OCI-LY1 (cell line): Measurements from ENCODE around the gene SLC26A9.

Experiments
- H2AFZ ChIP-seq: fragments of 200-600 bp; sonication (generic), shearing (Covaris generic); 2 replicates; pipeline ENCODE4 v1.6.0; 2014; ENCODE audit warnings: antibody characterized with exemption, mild to moderate bottlenecking, low read length
- H3F3A ChIP-seq: fragments of 200-600 bp; sonication (generic), shearing (Covaris generic); 2 replicates; pipeline ENCODE4 v1.6.0; 2014; ENCODE audit warnings: mild to moderate bottlenecking, antibody characterized with exemption, low read length, moderate library complexity; ENCODE audit not compliant: insufficient read depth
- H3K27ac ChIP-seq: fragments of 200-600 bp; sonication (generic); 2 replicates; pipeline ENCODE4 v1.5.1; 2014; ENCODE audit warnings: low read length, mixed run types, mild to moderate bottlenecking, low read depth; ENCODE audit not compliant: poor library complexity, severe bottlenecking
- H3K27me3 ChIP-seq: fragments of 200-600 bp; sonication (generic); 2 replicates; pipeline ENCODE4 v1.6.0; 2014; ENCODE audit warnings: antibody characterized with exemption, mild to moderate bottlenecking, low read length, moderate library complexity; ENCODE audit not compliant: insufficient read depth
- H3K36me3 ChIP-seq: fragments of 200-600 bp; sonication (generic); 2 replicates; pipeline ENCODE4 v1.6.1; 2014; ENCODE audit warnings: mild to moderate bottlenecking, antibody characterized with exemption, low read length, moderate library complexity, mixed read lengths; ENCODE audit not compliant: insufficient read depth
- H3K4me1 ChIP-seq: fragments of 200-600 bp; sonication (generic); 2 replicates; pipeline ENCODE4 v1.5.1; 2014; ENCODE audit warnings: mild to moderate bottlenecking, low read length, moderate library complexity; ENCODE audit not compliant: insufficient read depth, severe bottlenecking
- H3K4me2 ChIP-seq: fragments of 200-600 bp; sonication (generic), shearing (Covaris generic); 2 replicates; pipeline ENCODE4 v1.6.1; 2014; ENCODE audit warnings: low read length
- H3K4me3 ChIP-seq: fragments of 200-600 bp; sonication (generic); 2 replicates; pipeline ENCODE4 v1.5.1; 2014; ENCODE audit warnings: low read length, low read depth, mild to moderate bottlenecking, mixed read lengths; ENCODE audit not compliant: poor library complexity, severe bottlenecking
- H3K79me2 ChIP-seq: fragments of 200-600 bp; shearing (Covaris generic); 2 replicates; pipeline ENCODE4 v1.6.1; 2016; ENCODE audit warnings: mixed run types, low read length, mixed read lengths; ENCODE audit not compliant: insufficient read depth
- H3K9ac ChIP-seq: fragments of 200-600 bp; sonication (generic), shearing (Covaris generic); 2 replicates; pipeline ENCODE4 v1.6.1; 2014; ENCODE audit warnings: mild to moderate bottlenecking, low read length, mixed read lengths
- H3K9me2 ChIP-seq: fragments of 200-600 bp; sonication (generic), shearing (Covaris generic); 2 replicates; pipeline ENCODE4 v1.6.1; 2014; ENCODE audit warnings: low read depth, mild to moderate bottlenecking, low read length, mixed read lengths
- H3K9me3 ChIP-seq: fragments of 200-600 bp; shearing (Covaris generic); 2 replicates; pipeline ENCODE4 v1.6.1; 2014; ENCODE audit warnings: low read length, mixed read lengths
- H4K20me1 ChIP-seq: fragments of 200-600 bp; sonication (generic), shearing (Covaris generic); 2 replicates; pipeline ENCODE4 v1.6.0; 2016; ENCODE audit warnings: mild to moderate bottlenecking, low read length; ENCODE audit not compliant: insufficient read depth
- EZH2 ChIP-seq: fragments of 200-600 bp; sonication (generic), shearing (Covaris generic); IDR thresholded peaks from 2 replicates; pipeline ENCODE4 v1.8.0; 2017; ENCODE audit warnings: borderline replicate concordance, mixed run types, mild to moderate bottlenecking, antibody characterized with exemption, low read length, moderate library complexity, mixed read lengths
- TF ChIP-seq, protein P1 (sequence below): fragments of 200-600 bp; sonication (generic), shearing (Covaris generic); IDR thresholded peaks from 2 replicates; pipeline ENCODE4 v1.5.1; 2017; ENCODE audit warnings: mild to moderate bottlenecking, antibody characterized with exemption, low read length, moderate library complexity, mixed read lengths

The SLC26A9 gene

DNA sequence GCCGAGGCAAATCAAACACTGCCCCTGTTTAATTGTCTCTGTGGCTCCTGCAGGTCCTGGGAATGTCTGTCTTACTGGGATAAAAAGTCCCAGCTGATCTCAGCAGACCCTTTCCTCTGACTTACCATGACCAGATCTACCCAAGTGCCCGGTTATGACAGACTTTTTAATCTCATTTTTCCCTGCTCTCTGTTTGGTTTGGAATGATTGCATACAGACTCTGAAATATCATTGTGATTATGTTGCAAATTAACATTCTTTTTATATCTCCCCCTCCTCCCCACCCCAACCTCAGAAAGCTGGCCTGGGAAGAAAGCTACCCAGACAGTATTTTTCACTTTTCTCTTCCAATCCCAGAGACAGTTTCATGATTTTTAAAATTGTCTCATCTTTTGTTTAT is 43.6 kb upstream of the SLC26A9 start:
- Histone ChIP-seq H3F3A (no peaks in the 10 kb centered on the region), H3K36me3 (no peaks in the 10 kb centered on the region), H3K9ac (no peak overlapping the region), H3K9me2 (no peaks in the 10 kb centered on the region), H3K27me3 (no peaks in the 10 kb centered on the region), H3K4me3 (no peak overlapping the region), H3K79me2 (no peaks in the 10 kb centered on the region), H4K20me1 (no peaks in the 10 kb centered on the region), H3K4me2 (no peak overlapping the region), H3K9me3 (no peaks in the 10 kb centered on the region), H3K4me1 (no peaks in the 10 kb centered on the region), H3K27ac (no peak overlapping the region), H2AFZ (no peak overlapping the region)
- TF ChIP-seq EZH2, result no peak
- TF ChIP-seq, protein P1, sequence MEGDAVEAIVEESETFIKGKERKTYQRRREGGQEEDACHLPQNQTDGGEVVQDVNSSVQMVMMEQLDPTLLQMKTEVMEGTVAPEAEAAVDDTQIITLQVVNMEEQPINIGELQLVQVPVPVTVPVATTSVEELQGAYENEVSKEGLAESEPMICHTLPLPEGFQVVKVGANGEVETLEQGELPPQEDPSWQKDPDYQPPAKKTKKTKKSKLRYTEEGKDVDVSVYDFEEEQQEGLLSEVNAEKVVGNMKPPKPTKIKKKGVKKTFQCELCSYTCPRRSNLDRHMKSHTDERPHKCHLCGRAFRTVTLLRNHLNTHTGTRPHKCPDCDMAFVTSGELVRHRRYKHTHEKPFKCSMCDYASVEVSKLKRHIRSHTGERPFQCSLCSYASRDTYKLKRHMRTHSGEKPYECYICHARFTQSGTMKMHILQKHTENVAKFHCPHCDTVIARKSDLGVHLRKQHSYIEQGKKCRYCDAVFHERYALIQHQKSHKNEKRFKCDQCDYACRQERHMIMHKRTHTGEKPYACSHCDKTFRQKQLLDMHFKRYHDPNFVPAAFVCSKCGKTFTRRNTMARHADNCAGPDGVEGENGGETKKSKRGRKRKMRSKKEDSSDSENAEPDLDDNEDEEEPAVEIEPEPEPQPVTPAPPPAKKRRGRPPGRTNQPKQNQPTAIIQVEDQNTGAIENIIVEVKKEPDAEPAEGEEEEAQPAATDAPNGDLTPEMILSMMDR, result no peak

DNA sequence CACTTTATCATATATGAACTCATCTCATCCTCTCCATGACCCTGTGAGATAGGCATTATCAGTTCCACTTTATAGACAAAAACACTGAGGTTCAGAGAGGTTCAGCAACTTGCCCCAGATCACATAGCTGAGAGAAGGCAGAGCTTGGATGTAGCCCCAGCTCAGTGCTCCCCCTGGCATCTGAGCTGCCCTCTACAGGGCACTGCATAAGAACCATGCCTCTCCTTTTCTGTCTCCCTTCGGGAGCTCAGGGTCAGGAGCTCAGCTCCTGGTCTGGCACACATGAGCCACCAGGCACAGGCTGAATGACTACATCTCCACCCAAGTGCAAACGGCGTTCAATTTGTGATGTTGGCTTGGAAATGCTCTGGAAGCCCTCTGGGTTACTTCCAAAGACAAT is 43.0 kb upstream of the SLC26A9 start:
- Histone ChIP-seq H3K79me2 (no peaks in the 10 kb centered on the region), H3K9me3 (no peaks in the 10 kb centered on the region), H3K27me3 (no peaks in the 10 kb centered on the region; the same call in 1 of the 2 replicates), H3K4me3 (no peak overlapping the region), H4K20me1 (no peaks in the 10 kb centered on the region), H3K9ac (no peak overlapping the region), H3K4me1 (no peaks in the 10 kb centered on the region), H3K4me2 (no peak overlapping the region), H3F3A (no peaks in the 10 kb centered on the region), H3K27ac (no peak overlapping the region), H3K9me2 (no peaks in the 10 kb centered on the region), H2AFZ (no peak overlapping the region), H3K36me3 (no peaks in the 10 kb centered on the region)
- TF ChIP-seq, protein P1, result no peak
- TF ChIP-seq EZH2, result no peak

DNA sequence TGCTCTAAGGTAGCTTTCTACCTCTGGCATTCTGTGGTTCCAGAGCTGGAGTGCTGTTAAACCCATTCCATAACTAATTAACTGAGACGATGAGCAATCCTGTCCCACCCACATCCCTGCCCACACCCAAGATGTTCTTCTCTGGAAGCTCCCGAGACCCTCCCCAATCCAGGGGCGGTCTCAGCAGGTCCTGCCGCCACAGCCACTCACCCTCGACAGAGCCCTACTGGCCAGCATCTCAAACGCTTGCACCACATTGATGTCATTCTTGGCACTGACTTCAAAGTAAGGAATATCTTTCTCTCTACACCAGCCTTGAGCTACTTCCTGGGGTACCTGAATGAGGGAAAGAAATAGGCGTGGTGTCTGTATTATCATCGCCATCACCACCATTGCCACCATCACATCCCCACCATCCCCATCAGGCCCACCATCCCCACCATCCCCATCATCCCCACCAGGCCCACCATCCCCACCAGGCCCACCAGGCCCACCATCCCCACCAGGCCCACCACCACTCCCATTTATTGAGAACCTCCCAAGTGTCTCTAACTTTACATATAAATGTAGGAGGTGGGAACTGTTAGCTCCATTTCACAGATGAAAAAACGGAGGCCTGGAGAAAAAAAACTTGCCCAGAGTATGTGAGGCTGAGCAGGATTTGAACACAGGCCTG is 42.2 kb upstream of the SLC26A9 start:
- Histone ChIP-seq H3K9ac (no peak overlapping the region), H3F3A (no peaks in the 10 kb centered on the region)
- no peak for TF ChIP-seq EZH2
- TF ChIP-seq, protein P1, result no peak

More for the DNA sequence above, 42.2 kb upstream of the SLC26A9 start:
- no peak overlapping the region for H3K4me2 ChIP-seq
- H3K27ac ChIP-seq, result no peak overlapping the region
- no peaks in the 10 kb centered on the region for H3K9me3 ChIP-seq
- H3K36me3 ChIP-seq, result no peaks in the 10 kb centered on the region
- no peaks in the 10 kb centered on the region for H3K4me1 ChIP-seq
- no peaks in the 10 kb centered on the region; the same call in 1 of the 2 replicates for H3K27me3 ChIP-seq
- H3K79me2 ChIP-seq, result no peaks in the 10 kb centered on the region
- no peak overlapping the region for H2AFZ ChIP-seq
- no peaks in the 10 kb centered on the region for H4K20me1 ChIP-seq
- no peak overlapping the region for H3K4me3 ChIP-seq
- no peaks in the 10 kb centered on the region for H3K9me2 ChIP-seq
